SK-N-SH (cell line): ENCODE results near the gene CISD3.

ENCODE experiments used
- EP300 ChIP-seq, 2 experiments: IDR thresholded peaks; 2 replicates each; pipeline versions ENCODE4 v1.4.0 to v1.6.1; 2012; ENCODE audit warnings: borderline replicate concordance in 1 of 2, low read depth in 1 of 2, low read length in 1 of 2
- POLR2AphosphoS5 ChIP-seq: IDR thresholded peaks from 2 replicates; pipeline ENCODE4 v1.6.1; 2012; ENCODE audit warnings: low read depth, low read length
- TF ChIP-seq, protein P1 (sequence below): fragments of 200-600 bp; sonication (generic); IDR thresholded peaks from 2 replicates; pipeline ENCODE4 v1.6.1; 2017; ENCODE audit warnings: antibody characterized with exemption, mild to moderate bottlenecking, moderate library complexity

DNA sequence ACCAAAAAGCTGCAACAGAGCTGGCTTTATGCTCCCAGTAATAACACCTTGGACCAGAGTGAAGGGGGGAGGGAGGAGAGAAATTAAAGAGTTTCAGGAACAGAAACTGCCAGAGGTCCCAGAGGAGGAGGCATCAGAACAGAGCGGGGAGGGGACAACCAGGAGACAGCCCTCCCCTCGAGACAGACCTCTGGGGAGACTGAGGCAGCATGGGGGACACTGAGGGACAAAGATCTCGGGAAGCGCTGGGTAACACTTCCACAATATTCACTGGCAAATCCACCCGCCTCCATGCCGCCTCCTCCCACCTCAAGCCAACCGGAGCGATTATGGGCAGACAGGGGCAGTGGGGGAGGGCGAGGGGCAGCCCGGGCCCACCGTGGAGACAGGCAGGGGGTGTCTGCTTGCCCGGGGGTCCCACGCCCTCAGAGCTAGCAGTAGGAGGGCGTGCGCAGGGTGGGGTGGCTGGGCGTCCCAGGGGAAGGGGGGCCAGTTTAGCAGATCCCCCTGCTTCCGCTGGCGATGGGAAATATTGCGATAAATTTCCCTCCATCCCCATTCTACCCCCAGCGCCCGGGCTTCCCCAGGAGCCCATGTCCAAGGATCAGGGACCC lies 16.8 kb downstream of the CISD3 start:
- TF ChIP-seq POLR2AphosphoS5 (no peak), EP300 (IDR thresholded peaks at IDR 0.05; ENCODE audit: borderline replicate concordance in 1 of 2, low read depth in 1 of 2, low read length in 1 of 2) (no peak)
- TF ChIP-seq, protein P1, sequence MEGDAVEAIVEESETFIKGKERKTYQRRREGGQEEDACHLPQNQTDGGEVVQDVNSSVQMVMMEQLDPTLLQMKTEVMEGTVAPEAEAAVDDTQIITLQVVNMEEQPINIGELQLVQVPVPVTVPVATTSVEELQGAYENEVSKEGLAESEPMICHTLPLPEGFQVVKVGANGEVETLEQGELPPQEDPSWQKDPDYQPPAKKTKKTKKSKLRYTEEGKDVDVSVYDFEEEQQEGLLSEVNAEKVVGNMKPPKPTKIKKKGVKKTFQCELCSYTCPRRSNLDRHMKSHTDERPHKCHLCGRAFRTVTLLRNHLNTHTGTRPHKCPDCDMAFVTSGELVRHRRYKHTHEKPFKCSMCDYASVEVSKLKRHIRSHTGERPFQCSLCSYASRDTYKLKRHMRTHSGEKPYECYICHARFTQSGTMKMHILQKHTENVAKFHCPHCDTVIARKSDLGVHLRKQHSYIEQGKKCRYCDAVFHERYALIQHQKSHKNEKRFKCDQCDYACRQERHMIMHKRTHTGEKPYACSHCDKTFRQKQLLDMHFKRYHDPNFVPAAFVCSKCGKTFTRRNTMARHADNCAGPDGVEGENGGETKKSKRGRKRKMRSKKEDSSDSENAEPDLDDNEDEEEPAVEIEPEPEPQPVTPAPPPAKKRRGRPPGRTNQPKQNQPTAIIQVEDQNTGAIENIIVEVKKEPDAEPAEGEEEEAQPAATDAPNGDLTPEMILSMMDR: no peak
